A673 (cell line): ENCODE results near the gene SUPT4H1.

Experiments
- CTCF ChIP-seq: fragments of 300-800, 200-600 bp; sonication (generic); conservative IDR thresholded peaks from 2 replicates; pipeline ENCODE4 v1.5.1; 2017; ENCODE audit warnings: low read depth, mild to moderate bottlenecking, antibody characterized with exemption, low read length, moderate library complexity, mixed read lengths
- EZH2 ChIP-seq: fragments of 200-600 bp; sonication (generic); IDR thresholded peaks from 2 replicates; pipeline ENCODE4 v1.6.1; 2017; ENCODE audit warnings: borderline replicate concordance, low read depth, mild to moderate bottlenecking, mixed read lengths, antibody characterized with exemption, low read length; ENCODE audit not compliant: poor library complexity, severe bottlenecking

- TF ChIP-seq EZH2, result no peak
- no peak for TF ChIP-seq CTCF
These were observed 32.0 kb upstream of the SUPT4H1 start for GRCh38 chr17:58383892-58384462.
